ENCODE results near the gene WDR27. TPM values are rescaled to one million over a fixed set of nuclear protein-coding genes. Genes with fewer than 3 reads are reported as not detected.
"Not testable (repeated sequence)": the region's sequence is repeated elsewhere in the genome, so short reads cannot be mapped to it uniquely, and the experiment has no call there.

WDR27 gene
- total RNA-seq, 2 donors from 2014 or later: 19.6 to 59.1 TPM

DNA sequence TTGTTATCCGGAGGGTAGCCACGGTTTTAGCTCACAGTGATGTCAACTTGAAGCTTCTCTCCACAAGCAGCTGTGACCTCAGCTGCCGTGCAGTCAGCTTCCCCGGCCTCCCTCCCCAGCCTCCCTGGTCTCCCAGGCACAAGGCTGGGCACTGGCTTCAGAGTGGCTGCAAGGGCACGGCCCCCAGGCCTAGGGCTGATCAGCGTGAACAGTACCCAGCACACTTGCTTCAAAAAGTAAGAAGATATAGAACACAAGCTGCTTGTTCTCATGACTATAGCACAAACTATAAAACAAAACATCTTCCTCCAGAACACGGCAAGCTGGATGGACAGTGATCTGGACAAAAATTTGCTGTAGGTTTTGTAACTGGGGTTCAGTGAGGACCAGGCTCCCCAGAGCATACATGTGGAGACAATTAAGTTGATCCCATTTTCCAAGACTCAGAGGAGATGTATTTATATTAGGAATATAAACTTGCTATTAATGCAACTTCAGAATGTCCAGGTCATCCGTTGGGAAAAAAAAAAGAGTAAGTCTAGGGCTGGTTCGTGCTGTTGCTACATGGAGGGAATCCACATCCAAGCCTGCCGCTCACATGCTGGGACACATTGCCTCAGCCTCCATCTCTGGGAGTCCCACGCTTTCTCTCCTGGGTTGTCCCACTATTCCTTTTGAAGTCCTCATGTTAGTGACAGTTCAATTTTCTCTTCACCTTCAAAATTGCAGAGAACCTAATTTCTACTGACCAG is 248.8 kb downstream of the WDR27 start:
- H3K36me3 Mint-ChIP-seq: no peaks in the 10 kb centered on the region
- H3K27ac Mint-ChIP-seq: no peak overlapping the region
- ATAC-seq (no peak), DNase-seq (ENCODE audit: low spot score) (no peak)
- no peak overlapping the region for H3K4me3 Mint-ChIP-seq
- H3K4me1 Mint-ChIP-seq (ENCODE audit: low read depth in 2 of 2): peaks cover 0 to 3% of the 10 kb centered on the region in 2 donors
- no peaks in the 10 kb centered on the region for H3K9me3 Mint-ChIP-seq
- peaks cover 0 to 2% of the 10 kb centered on the region in 2 donors for H3K27me3 Mint-ChIP-seq

GRCh38 chr6:169452117-169452868 is 249.5 kb downstream of the WDR27 start:
- Mint-ChIP-seq H3K36me3 (no peaks in the 10 kb centered on the region), H3K9me3 (no peaks in the 10 kb centered on the region), H3K27ac (no peak overlapping the region), H3K4me3 (no peak overlapping the region), H3K4me1 (ENCODE audit: low read depth in 2 of 2) (peaks cover 0 to 3% of the 10 kb centered on the region in 2 donors), H3K27me3 (peaks cover 0 to 2% of the 10 kb centered on the region in 2 donors)
- ATAC-seq (no peak), DNase-seq (ENCODE audit: low spot score) (no peak)

GRCh38 chr6:169451065-169451838 is 250.6 kb downstream of the WDR27 start:
- H3K27ac Mint-ChIP-seq: no peak overlapping the region
- no peaks in the 10 kb centered on the region for H3K4me1 Mint-ChIP-seq (ENCODE audit: low read depth in 2 of 2)
- H3K27me3 Mint-ChIP-seq: peaks cover 0 to 2% of the 10 kb centered on the region in 2 donors
- no peak overlapping the region for H3K4me3 Mint-ChIP-seq
- no peaks in the 10 kb centered on the region for H3K36me3 Mint-ChIP-seq
- H3K9me3 Mint-ChIP-seq: no peaks in the 10 kb centered on the region
- DNase-seq (ENCODE audit: low spot score): no peak
- ATAC-seq: no peak

DNA sequence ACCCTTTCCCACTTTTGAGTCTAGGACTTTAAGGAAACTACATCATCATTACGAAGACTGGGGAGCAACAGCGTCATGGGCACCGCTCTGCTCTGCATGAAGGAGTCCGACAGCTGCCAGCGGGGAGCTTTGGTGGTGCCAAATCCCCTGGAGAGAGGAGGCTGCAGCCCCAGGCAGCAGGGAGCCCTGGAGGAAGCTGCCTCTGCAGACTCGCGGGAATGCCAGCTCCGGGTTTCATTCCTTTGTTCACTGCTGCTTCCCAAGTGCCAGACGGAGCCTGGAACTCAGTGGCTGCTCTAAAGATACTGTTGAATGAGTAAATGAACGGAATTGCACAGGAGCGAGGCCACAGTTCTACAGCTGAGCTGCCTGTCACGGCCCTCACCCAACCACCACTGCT is 251.7 kb downstream of the WDR27 start:
- ATAC-seq: no peak
- H3K4me1 Mint-ChIP-seq (ENCODE audit: low read depth in 2 of 2): no peaks in the 10 kb centered on the region
- DNase-seq (ENCODE audit: low spot score): no peak
- H3K4me3 Mint-ChIP-seq: no peak overlapping the region
- H3K36me3 Mint-ChIP-seq: no peaks in the 10 kb centered on the region
- no peaks in the 10 kb centered on the region for H3K9me3 Mint-ChIP-seq
- H3K27me3 Mint-ChIP-seq: peaks cover 0 to 2% of the 10 kb centered on the region in 2 donors
- H3K27ac Mint-ChIP-seq: no peak overlapping the region

GRCh38 chr6:169449221-169449620 is 252.6 kb downstream of the WDR27 start:
- Mint-ChIP-seq H3K27ac (no peak overlapping the region), H3K9me3 (no peaks in the 10 kb centered on the region), H3K4me1 (ENCODE audit: low read depth in 2 of 2) (no peaks in the 10 kb centered on the region), H3K36me3 (no peaks in the 10 kb centered on the region), H3K27me3 (peaks cover 0 to 5% of the 10 kb centered on the region in 2 donors), H3K4me3 (no peak overlapping the region)
- DNase-seq (ENCODE audit: low spot score) (no peak), ATAC-seq (no peak)

- Mint-ChIP-seq H3K9me3 (no peaks in the 10 kb centered on the region), H3K4me3 (no peak overlapping the region), H3K36me3 (no peaks in the 10 kb centered on the region), H3K27me3 (peaks cover 0 to 7% of the 10 kb centered on the region in 2 donors), H3K4me1 (ENCODE audit: low read depth in 2 of 2) (no peaks in the 10 kb centered on the region), H3K27ac (no peak overlapping the region)
- ATAC-seq (peak in 1 of 2 donors; percentile 32), DNase-seq (ENCODE audit: low spot score) (no peak)
Observed at GRCh38 chr6:169445661-169446581, 255.9 kb downstream of the WDR27 start.

DNA sequence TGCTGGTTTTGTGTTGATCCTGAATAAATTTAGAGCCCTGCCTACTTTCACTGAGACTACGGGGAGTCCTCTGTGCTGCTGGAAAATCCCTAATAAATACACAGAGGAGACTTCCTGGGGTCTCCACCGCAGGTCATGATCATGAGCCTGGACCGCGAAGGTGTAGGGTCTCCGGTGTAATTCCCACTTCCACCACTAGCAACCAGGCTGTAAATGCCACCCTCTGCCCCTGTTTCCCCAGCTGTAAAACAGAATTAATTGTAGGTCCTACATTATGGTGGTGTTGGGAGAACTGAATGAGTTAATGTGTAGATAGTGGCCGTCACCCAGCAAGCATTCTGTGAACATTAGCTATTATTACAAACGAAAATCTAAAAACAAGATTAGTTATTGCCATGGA is 256.6 kb downstream of the WDR27 start:
- no peak for ATAC-seq
- H3K4me1 Mint-ChIP-seq (ENCODE audit: low read depth in 2 of 2): no peaks in the 10 kb centered on the region
- no peaks in the 10 kb centered on the region for H3K36me3 Mint-ChIP-seq
- no peak overlapping the region for H3K4me3 Mint-ChIP-seq
- H3K27ac Mint-ChIP-seq: no peak overlapping the region
- H3K27me3 Mint-ChIP-seq: peaks cover 0 to 7% of the 10 kb centered on the region in 2 donors
- H3K9me3 Mint-ChIP-seq: no peaks in the 10 kb centered on the region
- no peak for DNase-seq (ENCODE audit: low spot score)

DNA sequence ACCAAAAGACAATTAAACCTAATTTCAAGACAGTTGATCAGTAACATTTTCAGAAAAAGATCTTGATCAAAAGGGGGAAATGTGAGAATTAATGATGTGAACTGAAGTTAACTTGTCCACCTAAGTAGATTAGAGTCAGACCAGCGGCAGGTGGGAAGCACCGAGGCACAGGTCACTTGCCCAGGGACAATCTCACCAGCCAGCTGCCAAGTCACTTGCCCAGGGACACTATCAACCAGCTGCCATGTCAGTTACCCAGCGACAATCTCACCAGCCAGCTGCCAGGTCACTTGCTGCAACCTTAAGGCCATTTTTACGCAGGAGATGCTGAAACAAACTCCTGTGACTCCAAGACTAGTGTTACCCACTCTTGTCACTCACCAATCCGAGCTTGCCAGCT is 260.5 kb downstream of the WDR27 start:
- ATAC-seq (no peak), DNase-seq (ENCODE audit: low spot score) (no peak)
- no peak overlapping the region for H3K4me3 Mint-ChIP-seq
- peaks cover 0 to 5% of the 10 kb centered on the region in 2 donors for H3K27me3 Mint-ChIP-seq
- no peaks in the 10 kb centered on the region for H3K36me3 Mint-ChIP-seq
- no peaks in the 10 kb centered on the region for H3K4me1 Mint-ChIP-seq (ENCODE audit: low read depth in 2 of 2)
- H3K9me3 Mint-ChIP-seq: no peaks in the 10 kb centered on the region
- H3K27ac Mint-ChIP-seq: no peak overlapping the region

GRCh38 chr6:169439710-169440109 is 262.1 kb downstream of the WDR27 start:
- DNase-seq (ENCODE audit: low spot score) (no peak), ATAC-seq (no peak)
- no peaks in the 10 kb centered on the region for H3K4me1 Mint-ChIP-seq (ENCODE audit: low read depth in 2 of 2)
- H3K4me3 Mint-ChIP-seq: no peak overlapping the region
- no peaks in the 10 kb centered on the region for H3K36me3 Mint-ChIP-seq
- H3K27me3 Mint-ChIP-seq: peaks cover 0 to 7% of the 10 kb centered on the region in 2 donors
- H3K27ac Mint-ChIP-seq: no peak overlapping the region
- H3K9me3 Mint-ChIP-seq: peaks cover 3% of the 10 kb centered on the region

GRCh38 chr6:169434554-169434953 is 267.3 kb downstream of the WDR27 start:
- H3K27ac Mint-ChIP-seq, H3K4me3 Mint-ChIP-seq: not testable (repeated sequence)
- H3K9me3 Mint-ChIP-seq: peaks cover 16% of the 10 kb centered on the region

GRCh38 chr6:169429001-169429400 is 272.8 kb downstream of the WDR27 start:
- H3K9me3 Mint-ChIP-seq: peaks cover 14% of the 10 kb centered on the region
- peaks cover 15% of the 10 kb centered on the region for H3K36me3 Mint-ChIP-seq
- DNase-seq (ENCODE audit: low spot score) (no peak), ATAC-seq (no peak)
- no peak overlapping the region for H3K27ac Mint-ChIP-seq
- no peak overlapping the region for H3K4me3 Mint-ChIP-seq
- no peaks in the 10 kb centered on the region for H3K4me1 Mint-ChIP-seq (ENCODE audit: low read depth in 2 of 2)
- H3K27me3 Mint-ChIP-seq: peaks cover 0 to 2% of the 10 kb centered on the region in 2 donors

More at GRCh38 chr6:169434554-169434953, 267.3 kb downstream of the WDR27 start:
- ATAC-seq; H3K4me1 Mint-ChIP-seq (ENCODE audit: low read depth in 2 of 2); H3K27me3 Mint-ChIP-seq; DNase-seq (ENCODE audit: low spot score): not testable (repeated sequence)
- H3K36me3 Mint-ChIP-seq: peaks cover 15% of the 10 kb centered on the region

- Mint-ChIP-seq H3K4me1 (ENCODE audit: low read depth in 2 of 2) (no peaks in the 10 kb centered on the region), H3K9me3 (peaks cover 14% of the 10 kb centered on the region), H3K27me3 (peaks cover 0 to 2% of the 10 kb centered on the region in 2 donors), H3K27ac (no peak overlapping the region), H3K36me3 (peaks cover 15% of the 10 kb centered on the region), H3K4me3 (no peak overlapping the region)
- no peak for DNase-seq (ENCODE audit: low spot score)
- no peak for ATAC-seq
Observed at GRCh38 chr6:169428532-169428931, 273.3 kb downstream of the WDR27 start.

GRCh38 chr6:169427856-169428255 is 274.0 kb downstream of the WDR27 start:
- ATAC-seq: no peak
- H3K27ac Mint-ChIP-seq: no peak overlapping the region
- H3K27me3 Mint-ChIP-seq: peaks cover 0 to 2% of the 10 kb centered on the region in 2 donors
- H3K4me3 Mint-ChIP-seq: no peak overlapping the region
- DNase-seq (ENCODE audit: low spot score): no peak
- peaks cover 15% of the 10 kb centered on the region for H3K36me3 Mint-ChIP-seq
- H3K4me1 Mint-ChIP-seq (ENCODE audit: low read depth in 2 of 2): no peaks in the 10 kb centered on the region
- H3K9me3 Mint-ChIP-seq: peaks cover 13% of the 10 kb centered on the region

Measured in natural killer cell treated with Interleukin-12 subunit alpha and Interleukin-12 subunit beta and Interleukin-15 and Interleukin-18, amount 100 ng/mL, for 72 hours (primary cell).